Esophagus squamous epithelium (tissue), 5 donors: ENCODE results near the gene CRYBG2. TPM values are rescaled to one million over a fixed set of nuclear protein-coding genes. Genes with fewer than 3 reads are reported as not detected.
A peak's percentile ranks its signal among the peaks of the same experiment; 100 is the strongest.
"Not testable (repeated sequence)": the region's sequence is repeated elsewhere in the genome, so short reads cannot be mapped to it uniquely, and the experiment has no call there.

Experiments
- DNase-seq: peaks from one replicate; lab custom pipeline; 2025; lab: John Stamatoyannopoulos, UW
- H3K27ac ChIP-seq, 4 donors: fragments of 200-600 bp; sonication (generic); one replicate each; pipeline ENCODE4 v1.5.1; 2016 to 2019; ENCODE audit warnings: mild to moderate bottlenecking in 1 of 4
- H3K27me3 ChIP-seq, 4 donors: fragments of 200-600 bp; sonication (generic); 1 replicate in 3 of 4; 2 replicates in 1 of 4; pipeline versions ENCODE4 v1.5.1 to v1.6.0; 2017 to 2021; ENCODE audit warnings: antibody characterized with exemption in 1 of 4
- H3K36me3 ChIP-seq, 3 donors: fragments of 200-600 bp; sonication (generic); one replicate each; pipeline ENCODE4 v1.5.1; 2016 to 2019
- H3K4me1 ChIP-seq, 3 donors: fragments of 200-600 bp; sonication (generic); one replicate each; pipeline ENCODE4 v1.5.1; 2017 to 2019
- H3K4me3 ChIP-seq, 4 donors: fragments of 200-600 bp; sonication (generic); 1 replicate in 3 of 4; 2 replicates in 1 of 4; pipeline ENCODE4 v1.5.1; 2016 to 2019; ENCODE audit warnings: mild to moderate bottlenecking in 2 of 4, moderate library complexity in 1 of 4
- H3K9me3 ChIP-seq, 3 donors: fragments of 200-600 bp; sonication (generic); one replicate each; pipeline ENCODE4 v1.5.1; 2016 to 2019
- POLR2A ChIP-seq, 4 donors: fragments of 450-650 bp; IDR thresholded peaks; one replicate each; pipeline ENCODE4 v1.6.1; 2017; ENCODE audit warnings: antibody characterized with exemption in 4 of 4, mild to moderate bottlenecking in 4 of 4, moderate library complexity in 3 of 4
- WGBS, 2 donors: methylation state at CpG; one replicate each; pipeline ENCODE4 v1.1.5; 2018; 5-methylcytosine and 5-hydroxymethylcytosine counted together
- intact Hi-C: fragments of 100-400 bp; cut with DNase I; formaldehyde crosslinking; loops from one replicate; pipeline ENCODE4 v1.15.0; 2022
- total RNA-seq, 4 donors: library from RNA; depleted of rRNA; stranded (reverse); fragments of >200 nt; gene quantifications; one replicate each; pipeline ENCODE4 v1.1.0, GENCODE V29; 2016
- TF ChIP-seq, protein P1 (sequence below), 6 experiments: fragments of 450-650 bp in 4 of 6; fragments of 200-600 bp in 2 of 6; sonication (generic) in 2 of 6; IDR thresholded peaks; one replicate each; pipeline ENCODE4 v1.5.1; 2016 to 2019; ENCODE audit warnings: antibody characterized with exemption in 6 of 6, mild to moderate bottlenecking in 4 of 6, moderate library complexity in 4 of 6
- donor health status: DM: yes; HTN: yes; CAD: no.

Gene CRYBG2
- total RNA-seq, 4 donors from 2014 or later, result 35.8 to 305 (median 122) TPM

DNA sequence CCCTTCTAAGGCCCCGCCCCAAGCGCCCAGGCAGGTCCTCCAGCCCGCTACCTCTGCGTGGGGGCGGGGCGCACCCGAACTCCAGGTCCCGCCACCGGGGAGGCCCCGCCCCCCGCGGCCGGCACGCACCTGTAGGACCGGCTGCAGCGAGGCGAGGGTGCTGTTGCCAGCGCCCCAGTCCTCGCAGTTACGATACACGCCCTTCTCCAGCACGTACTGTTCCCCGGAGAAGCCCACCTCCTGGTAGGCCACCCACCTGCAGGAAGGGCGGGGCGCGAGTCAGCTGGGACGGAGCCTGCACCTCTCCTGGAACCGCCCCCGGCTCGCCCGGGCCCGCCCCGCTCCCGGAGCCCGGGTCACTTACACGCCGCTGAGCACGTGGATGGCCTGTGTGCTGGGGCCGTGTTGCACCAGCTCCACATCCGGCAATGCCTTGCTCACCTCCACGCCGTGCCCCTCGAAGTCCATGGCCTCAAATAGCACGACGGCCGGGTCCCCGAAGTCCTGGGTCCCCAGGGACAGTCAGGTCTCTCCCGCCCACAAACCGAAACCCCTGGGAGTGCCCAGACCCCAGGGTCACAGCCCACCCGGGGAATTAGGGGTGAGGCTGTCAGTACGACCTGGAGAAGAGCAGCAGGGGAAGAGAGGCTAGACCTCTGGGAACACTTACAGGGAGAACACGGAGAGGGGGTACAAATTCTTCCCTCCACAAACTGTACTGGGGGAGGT is 17.3 kb downstream of the CRYBG2 start:
- Histone ChIP-seq H3K4me3 (peak overlapping the region; percentile 30 to 73 (median 53)), H3K36me3 (peaks cover 0 to 60% (median 0%) of the 10 kb centered on the region in 3 donors), H3K27ac (peak overlapping the region; percentile 47 to 86 (median 72)), H3K27me3 (peaks cover 0 to 45% (median 0%) of the 10 kb centered on the region in 4 donors), H3K9me3 (no peaks in the 10 kb centered on the region), H3K4me1 (peaks cover 3 to 26% (median 5%) of the 10 kb centered on the region in 3 donors)
- TF ChIP-seq, protein P1, sequence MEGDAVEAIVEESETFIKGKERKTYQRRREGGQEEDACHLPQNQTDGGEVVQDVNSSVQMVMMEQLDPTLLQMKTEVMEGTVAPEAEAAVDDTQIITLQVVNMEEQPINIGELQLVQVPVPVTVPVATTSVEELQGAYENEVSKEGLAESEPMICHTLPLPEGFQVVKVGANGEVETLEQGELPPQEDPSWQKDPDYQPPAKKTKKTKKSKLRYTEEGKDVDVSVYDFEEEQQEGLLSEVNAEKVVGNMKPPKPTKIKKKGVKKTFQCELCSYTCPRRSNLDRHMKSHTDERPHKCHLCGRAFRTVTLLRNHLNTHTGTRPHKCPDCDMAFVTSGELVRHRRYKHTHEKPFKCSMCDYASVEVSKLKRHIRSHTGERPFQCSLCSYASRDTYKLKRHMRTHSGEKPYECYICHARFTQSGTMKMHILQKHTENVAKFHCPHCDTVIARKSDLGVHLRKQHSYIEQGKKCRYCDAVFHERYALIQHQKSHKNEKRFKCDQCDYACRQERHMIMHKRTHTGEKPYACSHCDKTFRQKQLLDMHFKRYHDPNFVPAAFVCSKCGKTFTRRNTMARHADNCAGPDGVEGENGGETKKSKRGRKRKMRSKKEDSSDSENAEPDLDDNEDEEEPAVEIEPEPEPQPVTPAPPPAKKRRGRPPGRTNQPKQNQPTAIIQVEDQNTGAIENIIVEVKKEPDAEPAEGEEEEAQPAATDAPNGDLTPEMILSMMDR (IDR thresholded peaks at IDR 0.05), result peak in 1 of 6 experiments; percentile 3
- no peak for TF ChIP-seq POLR2A (IDR thresholded peaks at IDR 0.05)
- WGBS, 2 donors, result 39% methylated on average over 6 of the region's 52 CpGs; no CpG with 5 or more reads in 1 of the 2 donors
- DNase-seq, result no peak
- intact Hi-C loops, result no loop called here

DNA sequence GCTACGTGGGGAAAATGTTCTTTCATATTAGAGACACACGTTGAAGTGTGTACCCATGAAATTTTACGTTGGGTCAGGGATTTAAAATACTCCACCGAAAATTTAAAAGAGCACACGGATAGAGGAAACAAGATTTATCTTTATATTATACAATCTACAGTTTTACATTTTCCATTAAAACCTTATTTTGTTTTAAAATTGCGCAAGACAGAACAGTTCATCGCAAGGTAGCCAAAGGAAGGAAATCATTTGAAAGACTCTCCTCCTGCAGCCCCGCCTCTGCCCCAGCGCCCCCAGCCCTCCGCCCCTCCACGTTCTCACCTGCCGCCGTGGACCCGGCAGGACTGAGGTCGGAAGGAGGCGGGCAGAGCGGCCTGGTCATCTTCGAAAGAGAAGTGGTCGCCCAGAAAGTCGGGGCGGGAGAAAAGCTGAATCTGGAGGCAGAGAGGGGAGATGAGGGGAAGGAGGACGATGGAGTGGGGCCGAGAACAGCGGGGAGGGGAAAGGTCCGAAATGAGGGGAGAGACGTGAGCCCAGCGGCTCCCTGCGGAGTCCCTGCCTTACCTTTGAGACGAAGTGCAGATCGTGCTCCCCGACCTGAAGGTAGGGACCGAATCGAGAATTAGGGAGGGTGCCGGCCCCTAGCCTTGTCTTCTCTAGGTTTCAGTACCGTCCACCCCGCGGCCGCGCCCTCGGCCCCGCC is 18.0 kb downstream of the CRYBG2 start:
- Histone ChIP-seq H3K4me3 (peak overlapping the region; percentile 30 to 73 (median 53)), H3K36me3 (peaks cover 0 to 62% (median 0%) of the 10 kb centered on the region in 3 donors), H3K27ac (peak overlapping the region; percentile 30 to 86 (median 68)), H3K9me3 (no peaks in the 10 kb centered on the region), H3K27me3 (peaks cover 0 to 52% (median 0%) of the 10 kb centered on the region in 4 donors), H3K4me1 (peaks cover 3 to 26% (median 5%) of the 10 kb centered on the region in 3 donors)
- intact Hi-C loops, result no loop called here
- 2 to 4% methylated on average over 19 to 32 of the region's 41 CpGs for WGBS, 2 donors
- TF ChIP-seq POLR2A (IDR thresholded peaks at IDR 0.05), result peak in 1 of 4 donors; percentile 7
- TF ChIP-seq, protein P1 (IDR thresholded peaks at IDR 0.05), result no peak
- DNase-seq, result no peak

DNA sequence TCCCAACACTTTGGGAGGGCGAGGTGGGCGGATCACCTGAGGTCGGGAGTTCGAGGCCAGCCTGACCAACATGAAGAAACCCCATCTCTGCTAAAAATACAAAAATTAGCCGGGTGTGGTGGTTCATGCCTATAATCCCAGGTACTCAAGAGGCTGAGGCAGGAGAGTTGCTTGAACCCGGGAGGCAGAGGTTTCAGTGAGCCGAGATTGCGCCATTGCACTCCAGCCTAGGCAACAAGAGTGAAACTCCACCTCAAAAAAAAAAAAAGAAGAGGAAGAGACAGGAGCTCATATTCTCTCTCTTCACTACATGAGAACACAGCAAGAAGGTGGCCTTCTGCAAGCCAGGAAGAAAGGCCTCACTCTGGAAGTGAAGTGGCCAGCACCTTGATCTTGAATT is 20.6 kb downstream of the CRYBG2 start:
- H3K27me3 ChIP-seq, result peaks cover 0 to 66% (median 0%) of the 10 kb centered on the region in 4 donors
- H3K27ac ChIP-seq, H3K4me3 ChIP-seq, DNase-seq, H3K9me3 ChIP-seq, intact Hi-C loops: not testable (repeated sequence)
- peaks cover 3 to 26% (median 5%) of the 10 kb centered on the region in 3 donors for H3K4me1 ChIP-seq
- WGBS, 2 donors, result 86 to 88% methylated on average over 8 of the region's 8 CpGs
- H3K36me3 ChIP-seq, result peaks cover 0 to 67% (median 0%) of the 10 kb centered on the region in 3 donors

DNA sequence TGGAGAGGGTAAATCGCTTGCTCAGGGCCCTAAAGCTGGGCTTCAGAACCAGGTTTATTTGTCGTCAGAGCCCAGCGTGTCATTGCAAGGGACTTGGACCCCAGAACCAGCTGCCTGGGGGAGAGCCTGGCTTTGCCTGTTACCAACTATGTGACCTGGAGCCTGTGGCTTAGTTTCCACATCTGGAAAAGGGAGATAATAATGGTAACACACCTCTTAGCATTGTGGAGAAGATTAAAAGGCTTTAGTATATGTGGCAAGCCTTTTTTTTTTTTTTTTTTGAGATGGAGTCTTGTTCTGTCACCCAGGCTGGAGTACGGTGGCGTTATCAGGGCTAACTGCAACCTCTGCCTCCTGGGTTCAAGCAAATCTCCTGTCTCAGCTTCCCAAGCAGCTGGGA is 23.7 kb downstream of the CRYBG2 start:
- 92 to 98% methylated on average over 5 of the region's 5 CpGs for WGBS, 2 donors
- peaks cover 0 to 52% (median 0%) of the 10 kb centered on the region in 4 donors for H3K27me3 ChIP-seq
- TF ChIP-seq, protein P1 (IDR thresholded peaks at IDR 0.05), result no peak
- no peak for TF ChIP-seq POLR2A (IDR thresholded peaks at IDR 0.05)
- intact Hi-C loops, result no loop called here
- H3K4me1 ChIP-seq, result peaks cover 0 to 13% (median 0%) of the 10 kb centered on the region in 3 donors
- no peak overlapping the region for H3K4me3 ChIP-seq
- no peak for DNase-seq
- no peaks in the 10 kb centered on the region for H3K9me3 ChIP-seq
- H3K27ac ChIP-seq, result no peak overlapping the region
- H3K36me3 ChIP-seq, result peaks cover 0 to 86% (median 0%) of the 10 kb centered on the region in 3 donors

DNA sequence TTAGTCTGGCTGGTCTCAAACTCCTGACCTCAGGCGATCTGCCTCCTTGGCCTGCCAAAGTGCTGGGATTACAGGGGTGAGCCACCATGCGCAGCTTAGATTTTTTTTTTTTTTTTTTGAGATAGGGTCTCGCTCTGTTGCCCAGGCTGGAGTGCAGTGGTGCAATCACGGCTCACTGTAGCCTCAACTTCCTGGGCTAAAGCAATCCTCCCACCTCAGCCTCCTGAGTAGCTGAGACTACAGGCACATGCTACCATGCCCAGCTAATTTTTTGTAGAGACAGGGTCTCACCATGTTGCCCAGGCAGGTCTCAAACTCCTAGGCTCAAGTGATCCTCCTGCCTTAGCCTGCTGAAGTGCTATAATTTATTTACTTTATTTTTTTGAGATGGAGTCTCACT is 24.6 kb downstream of the CRYBG2 start:
- Histone ChIP-seq H3K27me3 (peaks cover 0 to 44% (median 0%) of the 10 kb centered on the region in 4 donors), H3K36me3 (peaks cover 0 to 87% (median 0%) of the 10 kb centered on the region in 3 donors)
- intact Hi-C loops, DNase-seq, H3K4me3 ChIP-seq, H3K9me3 ChIP-seq, H3K27ac ChIP-seq, H3K4me1 ChIP-seq: not testable (repeated sequence)
- 88 to 92% methylated on average over 3 to 4 of the region's 4 CpGs for WGBS, 2 donors
